ENCODE measurements around the gene NPPC.

DNA sequence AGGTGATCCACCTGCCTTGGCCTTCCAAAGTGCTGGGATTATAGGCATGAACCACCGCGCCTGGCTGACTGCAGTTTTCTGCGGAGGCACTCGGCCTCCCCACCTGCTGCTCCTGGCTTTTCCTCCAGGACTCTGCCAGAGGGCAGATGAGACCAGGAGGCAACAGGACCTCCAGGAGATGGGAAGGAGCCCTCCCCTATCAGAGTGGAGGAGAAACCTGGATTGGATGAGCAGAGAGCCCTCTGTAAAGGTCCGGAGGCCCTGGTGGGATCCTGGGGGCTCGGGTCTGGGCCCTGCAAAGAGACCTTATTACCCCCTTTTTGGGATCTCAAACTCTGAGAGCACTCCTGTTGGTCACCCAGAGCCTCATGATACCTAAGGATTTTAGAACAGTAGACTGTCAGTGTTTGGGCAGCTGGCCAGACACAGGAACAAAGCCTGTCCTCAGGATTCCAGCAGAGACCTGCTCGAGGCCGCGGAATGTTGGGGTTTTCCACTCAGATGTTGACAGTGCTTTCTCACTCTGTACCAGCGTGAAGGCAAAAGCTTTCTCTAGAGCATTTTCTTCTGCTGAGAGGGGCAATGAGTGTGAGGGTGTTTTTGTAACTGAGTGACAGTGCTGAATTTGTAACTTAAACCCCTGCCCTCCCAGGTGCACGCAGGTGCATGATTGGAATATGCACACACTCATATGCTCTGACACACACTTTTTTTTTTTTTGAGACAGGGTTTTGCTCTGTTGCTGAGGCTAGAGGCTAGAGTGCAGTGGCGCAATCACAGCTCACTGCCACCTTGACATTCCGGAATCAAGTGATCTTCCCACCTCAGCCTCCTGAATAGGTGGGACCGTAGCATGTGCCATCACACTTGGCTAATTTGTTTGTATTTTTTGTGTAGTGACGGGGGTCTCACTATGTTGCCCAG, 48.4 kb downstream of the NPPC start:
- no peak for TF ChIP-seq CTCF (IDR thresholded peaks at IDR 0.05; ENCODE audit: insufficient read depth, low read length, poor library complexity, severe bottlenecking)
- no peak for TF ChIP-seq EZH2phosphoT487 (conservative IDR thresholded peaks at IDR 0.05; ENCODE audit: low read length)
